SU-DHL-6 (cell line): ENCODE data around the gene CEACAM16.

ENCODE experiments used
- H2AFZ ChIP-seq: fragments of 200-600 bp; sonication (generic); 2 replicates; pipeline ENCODE4 v1.6.1; 2014; ENCODE audit warnings: low read depth, mild to moderate bottlenecking, moderate library complexity, mixed read lengths, antibody characterized with exemption, low read length; ENCODE audit not compliant: severe bottlenecking
- H3F3A ChIP-seq: fragments of 200-600 bp; shearing (Covaris generic); 2 replicates; pipeline ENCODE4 v1.6.0; 2016; ENCODE audit warnings: antibody characterized with exemption, mild to moderate bottlenecking; ENCODE audit not compliant: insufficient read depth
- H3K27ac ChIP-seq: fragments of 200-600 bp; sonication (generic); 2 replicates; pipeline ENCODE4 v1.5.1; 2016; ENCODE audit warnings: low read depth, mild to moderate bottlenecking, low read length, moderate library complexity, mixed read lengths
- H3K27me3 ChIP-seq: fragments of 200-600 bp; sonication (generic), shearing (Covaris generic); 2 replicates; pipeline ENCODE4 v1.6.0; 2014; ENCODE audit warnings: mild to moderate bottlenecking, low read length
- H3K36me3 ChIP-seq: fragments of 200-600 bp; sonication (generic); 2 replicates; pipeline ENCODE4 v1.6.1; 2014; ENCODE audit warnings: mild to moderate bottlenecking, low read length, mixed read lengths
- H3K4me2 ChIP-seq: fragments of 300-600, 200-600 bp; shearing (Covaris generic), sonication (generic); 2 replicates; pipeline ENCODE4 v1.6.0; 2014; ENCODE audit warnings: low read length, low read depth, mild to moderate bottlenecking; ENCODE audit not compliant: poor library complexity, severe bottlenecking
- H3K4me3 ChIP-seq: fragments of 200-600 bp; sonication (generic); 2 replicates; pipeline ENCODE4 v1.5.1; 2014; ENCODE audit warnings: antibody characterized with exemption, low read length, mild to moderate bottlenecking, mixed read lengths; ENCODE audit not compliant: insufficient read depth, poor library complexity, severe bottlenecking
- H3K79me2 ChIP-seq: fragments of 200-600 bp; sonication (generic); 2 replicates; pipeline ENCODE4 v1.6.1; 2014; ENCODE audit warnings: mild to moderate bottlenecking, low read length, moderate library complexity; ENCODE audit not compliant: insufficient read depth
- H3K9ac ChIP-seq: fragments of 200-600 bp; sonication (generic); 2 replicates; pipeline ENCODE4 v1.7.0; 2014; ENCODE audit warnings: mild to moderate bottlenecking, low read length
- H3K9me2 ChIP-seq: fragments of 200-600 bp; sonication (generic); replicated peaks from 2 replicates; pipeline ENCODE4 v1.6.1; 2014; ENCODE audit warnings: low read length; ENCODE audit not compliant: insufficient read depth
- H3K9me3 ChIP-seq: fragments of 200-600 bp; sonication (generic); 2 replicates; pipeline ENCODE4 v1.6.1; 2014; ENCODE audit warnings: low read length, mixed read lengths; ENCODE audit not compliant: insufficient read depth
- H4K20me1 ChIP-seq: fragments of 200-600 bp; sonication (generic); 2 replicates; pipeline ENCODE4 v1.6.1; 2014; ENCODE audit warnings: low read depth, mild to moderate bottlenecking, antibody characterized with exemption, low read length, moderate library complexity, mixed read lengths
- EZH2phosphoT487 ChIP-seq: fragments of 200-600 bp; sonication (generic), shearing (Covaris generic); conservative IDR thresholded peaks from 2 replicates; pipeline ENCODE4 v1.6.1; 2018; ENCODE audit warnings: mild to moderate bottlenecking, antibody characterized with exemption, low read length, moderate library complexity, mixed read lengths
- TF ChIP-seq, protein P1 (sequence below): fragments of 200-600 bp; sonication (generic); IDR thresholded peaks from one replicate; pipeline ENCODE4 v1.5.1; 2017; ENCODE audit warnings: antibody characterized with exemption, mild to moderate bottlenecking, low read length, moderate library complexity; ENCODE audit not compliant: insufficient read depth, poor library complexity, severe bottlenecking

Gene CEACAM16

DNA sequence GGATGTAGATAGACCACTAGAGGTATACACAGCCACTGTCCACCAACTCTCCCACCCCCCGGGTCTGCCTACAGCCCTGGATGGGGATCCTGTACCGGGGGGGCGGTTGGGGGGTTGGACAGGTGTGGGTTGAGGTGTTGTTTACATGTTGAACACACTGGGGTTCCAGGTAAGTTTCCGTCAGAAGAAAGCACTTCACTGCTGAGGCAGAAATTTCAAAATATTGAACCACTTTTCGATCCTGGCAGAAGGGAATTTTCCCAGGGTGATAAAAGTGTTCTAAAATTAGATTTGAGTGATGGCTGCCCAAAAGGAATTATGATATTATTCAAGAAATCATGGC, 6.6 kb upstream of the CEACAM16 start:
- TF ChIP-seq, protein P1, sequence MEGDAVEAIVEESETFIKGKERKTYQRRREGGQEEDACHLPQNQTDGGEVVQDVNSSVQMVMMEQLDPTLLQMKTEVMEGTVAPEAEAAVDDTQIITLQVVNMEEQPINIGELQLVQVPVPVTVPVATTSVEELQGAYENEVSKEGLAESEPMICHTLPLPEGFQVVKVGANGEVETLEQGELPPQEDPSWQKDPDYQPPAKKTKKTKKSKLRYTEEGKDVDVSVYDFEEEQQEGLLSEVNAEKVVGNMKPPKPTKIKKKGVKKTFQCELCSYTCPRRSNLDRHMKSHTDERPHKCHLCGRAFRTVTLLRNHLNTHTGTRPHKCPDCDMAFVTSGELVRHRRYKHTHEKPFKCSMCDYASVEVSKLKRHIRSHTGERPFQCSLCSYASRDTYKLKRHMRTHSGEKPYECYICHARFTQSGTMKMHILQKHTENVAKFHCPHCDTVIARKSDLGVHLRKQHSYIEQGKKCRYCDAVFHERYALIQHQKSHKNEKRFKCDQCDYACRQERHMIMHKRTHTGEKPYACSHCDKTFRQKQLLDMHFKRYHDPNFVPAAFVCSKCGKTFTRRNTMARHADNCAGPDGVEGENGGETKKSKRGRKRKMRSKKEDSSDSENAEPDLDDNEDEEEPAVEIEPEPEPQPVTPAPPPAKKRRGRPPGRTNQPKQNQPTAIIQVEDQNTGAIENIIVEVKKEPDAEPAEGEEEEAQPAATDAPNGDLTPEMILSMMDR = no peak
- TF ChIP-seq EZH2phosphoT487 = no peak
- H2AFZ ChIP-seq = no peak overlapping the region
- no peaks in the 10 kb centered on the region for H3K79me2 ChIP-seq
- H3K27me3 ChIP-seq = no peaks in the 10 kb centered on the region
- no peaks in the 10 kb centered on the region for H3K9me2 ChIP-seq
- no peak overlapping the region for H3K4me2 ChIP-seq
- H4K20me1 ChIP-seq = no peaks in the 10 kb centered on the region
- no peaks in the 10 kb centered on the region for H3K36me3 ChIP-seq
- no peak overlapping the region for H3K9ac ChIP-seq
- no peak overlapping the region for H3K4me3 ChIP-seq
- H3K9me3 ChIP-seq = no peaks in the 10 kb centered on the region
- no peaks in the 10 kb centered on the region for H3F3A ChIP-seq
- no peak overlapping the region for H3K27ac ChIP-seq

DNA sequence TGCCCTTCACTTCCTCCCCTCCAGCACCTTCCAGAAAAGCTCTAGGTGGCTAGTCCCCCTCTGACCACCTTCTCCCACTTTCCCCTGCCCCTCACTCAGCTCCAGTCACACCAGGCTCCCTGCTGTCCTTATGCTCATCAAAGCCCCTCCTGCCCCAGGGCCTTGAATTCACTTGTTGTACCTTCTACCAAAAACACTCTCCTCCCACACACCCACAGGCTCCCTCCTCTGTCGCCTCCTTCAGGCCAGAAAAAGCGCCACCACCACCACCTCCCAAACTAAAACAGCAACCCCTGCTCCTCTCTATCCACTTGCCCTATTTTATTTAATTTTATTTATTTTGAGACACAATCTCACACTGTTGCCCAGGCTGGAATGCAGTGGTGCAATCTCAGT, 4.8 kb upstream of the CEACAM16 start:
- no peak overlapping the region for H3K27ac ChIP-seq
- no peaks in the 10 kb centered on the region for H3F3A ChIP-seq
- no peaks in the 10 kb centered on the region for H4K20me1 ChIP-seq
- no peaks in the 10 kb centered on the region for H3K9me2 ChIP-seq
- H3K9ac ChIP-seq = no peak overlapping the region
- no peak overlapping the region for H2AFZ ChIP-seq
- TF ChIP-seq, protein P1 = no peak
- no peak for TF ChIP-seq EZH2phosphoT487
- no peaks in the 10 kb centered on the region for H3K79me2 ChIP-seq
- no peaks in the 10 kb centered on the region for H3K27me3 ChIP-seq
- H3K4me2 ChIP-seq = no peak overlapping the region
- no peaks in the 10 kb centered on the region for H3K9me3 ChIP-seq
- H3K36me3 ChIP-seq = no peaks in the 10 kb centered on the region
- no peak overlapping the region for H3K4me3 ChIP-seq

DNA sequence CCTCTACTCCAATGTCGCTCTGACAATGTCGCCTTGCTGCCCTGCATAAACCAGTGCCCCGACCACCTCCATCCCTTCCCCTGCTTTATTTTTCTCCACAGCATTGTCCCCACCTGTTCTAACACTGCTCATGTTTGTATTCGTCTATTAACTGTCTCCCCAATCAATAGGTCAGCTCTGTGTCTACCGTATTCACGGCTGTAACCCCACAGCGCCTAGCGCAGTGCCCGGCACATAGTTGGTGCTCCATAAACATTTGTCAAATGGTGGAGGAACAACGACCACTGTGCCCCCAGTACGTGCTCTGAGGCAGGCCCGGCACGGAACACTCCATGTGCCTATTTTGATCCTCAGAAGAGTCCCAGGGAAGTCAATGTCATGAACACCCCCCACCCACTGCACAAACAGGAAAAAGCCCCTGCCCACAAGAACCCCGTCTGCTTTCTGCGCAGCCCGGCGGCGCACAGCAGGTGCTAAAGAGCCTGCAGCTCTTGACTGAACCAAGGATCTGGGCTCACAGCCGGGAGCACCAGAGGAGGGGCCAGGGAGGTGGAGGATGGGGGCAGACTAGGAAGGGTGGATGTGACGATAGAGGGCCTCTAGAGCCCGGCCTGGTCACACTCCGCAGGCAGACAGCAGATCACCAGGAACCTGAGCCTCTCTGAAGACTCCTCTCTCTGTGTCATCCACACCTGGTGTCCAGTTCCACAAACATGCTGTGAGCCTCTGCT, 1.8 kb upstream of the CEACAM16 start:
- H3K9ac ChIP-seq = no peak overlapping the region
- no peaks in the 10 kb centered on the region for H3K9me2 ChIP-seq
- no peak overlapping the region for H2AFZ ChIP-seq
- H3F3A ChIP-seq = no peaks in the 10 kb centered on the region
- H3K27me3 ChIP-seq = no peaks in the 10 kb centered on the region
- H3K4me3 ChIP-seq = no peak overlapping the region
- H3K79me2 ChIP-seq = no peaks in the 10 kb centered on the region
- H3K36me3 ChIP-seq = no peaks in the 10 kb centered on the region
- TF ChIP-seq EZH2phosphoT487 = no peak
- TF ChIP-seq, protein P1 = no peak
- no peaks in the 10 kb centered on the region for H4K20me1 ChIP-seq
- no peaks in the 10 kb centered on the region for H3K9me3 ChIP-seq
- H3K27ac ChIP-seq = no peak overlapping the region
- H3K4me2 ChIP-seq = no peak overlapping the region

DNA sequence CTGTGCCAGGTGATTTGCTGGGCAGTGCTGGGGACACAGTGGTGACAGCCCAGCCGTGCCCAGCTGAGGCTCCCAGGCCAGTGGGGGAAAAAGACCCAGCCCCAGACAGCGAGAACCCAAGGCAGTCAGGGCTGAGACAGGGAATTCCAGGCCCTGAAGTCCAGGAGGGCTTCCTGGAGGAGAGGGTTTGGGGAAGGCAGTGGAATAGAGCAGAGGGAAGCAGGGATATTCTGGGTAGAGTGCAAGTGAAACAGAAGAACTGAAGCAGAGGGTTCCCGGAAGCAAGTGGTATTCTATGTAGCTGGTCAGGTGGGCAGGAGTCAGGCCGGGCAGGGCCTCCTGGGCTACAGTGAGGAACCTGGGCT, 1.3 kb upstream of the CEACAM16 start:
- no peaks in the 10 kb centered on the region for H3F3A ChIP-seq
- no peak overlapping the region for H3K9ac ChIP-seq
- H3K4me3 ChIP-seq = no peak overlapping the region
- H3K27ac ChIP-seq = no peak overlapping the region
- H3K27me3 ChIP-seq = no peaks in the 10 kb centered on the region
- no peaks in the 10 kb centered on the region for H3K9me3 ChIP-seq
- H3K36me3 ChIP-seq = no peaks in the 10 kb centered on the region
- no peaks in the 10 kb centered on the region for H3K9me2 ChIP-seq
- H3K4me2 ChIP-seq = no peak overlapping the region
- H3K79me2 ChIP-seq = no peaks in the 10 kb centered on the region
- no peaks in the 10 kb centered on the region for H4K20me1 ChIP-seq
- H2AFZ ChIP-seq = no peak overlapping the region
- TF ChIP-seq, protein P1 = no peak
- no peak for TF ChIP-seq EZH2phosphoT487
